Liver (tissue), 9 donors: ENCODE measurements around the gene SUGCT. TPM values are rescaled to one million over a fixed set of nuclear protein-coding genes. Genes with fewer than 3 reads are reported as not detected.

Source experiments
- DNase-seq: peaks from one replicate; pipeline ENCODE4 v3.0.0-alpha.2; 2017; ENCODE audit warnings: low spot score
- H3K27ac ChIP-seq, 2 donors: one replicate each; pipeline ENCODE4 v1.7.0; 2013; ENCODE audit warnings: inconsistent platforms in 2 of 2, low read length in 2 of 2, control low read depth in 1 of 2, low read depth in 1 of 2, mild to moderate bottlenecking in 1 of 2
- H3K27me3 ChIP-seq, 4 donors: one replicate each; pipeline versions ENCODE4 v1.6.1 to v1.7.0; 2013; ENCODE audit warnings: low read length in 3 of 4, inconsistent platforms in 1 of 4, mild to moderate bottlenecking in 1 of 4, moderate library complexity in 1 of 4; ENCODE audit not compliant: control insufficient read depth in 4 of 4, insufficient read depth in 4 of 4
- H3K36me3 ChIP-seq, 4 donors: one replicate each; pipeline versions ENCODE4 v1.6.1 to v1.7.0; 2013; ENCODE audit warnings: low read length in 3 of 4, mild to moderate bottlenecking in 3 of 4, low read depth in 1 of 4, moderate library complexity in 1 of 4; ENCODE audit not compliant: control insufficient read depth in 4 of 4, insufficient read depth in 3 of 4
- H3K4me1 ChIP-seq, 4 donors: one replicate each; pipeline versions ENCODE4 v1.6.1 to v1.7.0; 2013; ENCODE audit warnings: low read length in 3 of 4, mild to moderate bottlenecking in 3 of 4, moderate library complexity in 1 of 4; ENCODE audit not compliant: control insufficient read depth in 4 of 4, insufficient read depth in 4 of 4
- H3K4me3 ChIP-seq, 3 donors: one replicate each; pipeline versions ENCODE4 v1.6.1 to v1.7.0; 2013; ENCODE audit warnings: low read length in 3 of 3, control low read depth in 1 of 3, low read depth in 1 of 3, mild to moderate bottlenecking in 1 of 3
- H3K9ac ChIP-seq, 2 donors: one replicate each; pipeline ENCODE4 v1.7.0; 2013; ENCODE audit warnings: low read length in 2 of 2, mild to moderate bottlenecking in 2 of 2, moderate library complexity in 2 of 2, control low read depth in 1 of 2, low read depth in 1 of 2
- H3K9me3 ChIP-seq, 4 donors: one replicate each; pipeline versions ENCODE4 v1.6.1 to v1.7.0; 2013; ENCODE audit warnings: low read length in 3 of 4; ENCODE audit not compliant: control insufficient read depth in 4 of 4
- EGR1 ChIP-seq, 2 donors: IDR thresholded peaks; 2 replicates each; pipeline ENCODE4 v1.6.1; 2016 to 2018; ENCODE audit warnings: antibody characterized with exemption in 2 of 2, low read depth in 2 of 2
- FOXA2 ChIP-seq: IDR thresholded peaks from 2 replicates; pipeline ENCODE4 v1.6.1; 2016; ENCODE audit warnings: antibody characterized with exemption
- GABPA ChIP-seq, 2 donors: IDR thresholded peaks in 1 of 2; conservative IDR thresholded peaks in 1 of 2; 2 replicates each; pipeline ENCODE4 v1.6.1; 2016; ENCODE audit warnings: antibody characterized with exemption in 2 of 2, mild to moderate bottlenecking in 1 of 2, moderate library complexity in 1 of 2
- HNF4A ChIP-seq, 2 donors: conservative IDR thresholded peaks; 2 replicates each; pipeline ENCODE4 v1.6.1; 2016; ENCODE audit warnings: antibody characterized with exemption in 2 of 2, mild to moderate bottlenecking in 2 of 2
- JUND ChIP-seq, 2 donors: IDR thresholded peaks; 2 replicates each; pipeline ENCODE4 v1.6.1; 2016; ENCODE audit warnings: antibody characterized with exemption in 2 of 2
- NR2F2 ChIP-seq: IDR thresholded peaks from 2 replicates; pipeline ENCODE4 v1.6.1; 2016; ENCODE audit warnings: antibody characterized with exemption
- RAD21 ChIP-seq, 2 donors: IDR thresholded peaks; 2 replicates each; pipeline ENCODE4 v1.6.1; 2016; ENCODE audit warnings: antibody characterized with exemption in 2 of 2, mild to moderate bottlenecking in 2 of 2
- RXRA ChIP-seq, 2 donors: IDR thresholded peaks; 2 replicates each; pipeline ENCODE4 v1.6.1; 2017 to 2018; ENCODE audit warnings: antibody characterized with exemption in 2 of 2, mild to moderate bottlenecking in 1 of 2
- SP1 ChIP-seq: IDR thresholded peaks from 2 replicates; pipeline ENCODE4 v1.6.1; 2018; ENCODE audit warnings: antibody characterized with exemption, mild to moderate bottlenecking
- TAF1 ChIP-seq: conservative IDR thresholded peaks from 2 replicates; pipeline ENCODE4 v1.6.1; 2016; ENCODE audit warnings: antibody characterized with exemption, mild to moderate bottlenecking
- YY1 ChIP-seq: IDR thresholded peaks from 2 replicates; pipeline ENCODE4 v1.6.1; 2016; ENCODE audit warnings: antibody characterized with exemption, mild to moderate bottlenecking
- WGBS: extraction: QIAGEN DNeasy Blood & Tissue Kit; methylation state at CpG from one replicate; pipeline ENCODE4 v1.1.7; 2013; 5-methylcytosine and 5-hydroxymethylcytosine counted together
- polyA plus RNA-seq, 2 donors: library from polyadenylated mRNA; stranded (reverse) in 1 of 2; unstranded in 1 of 2; fragments of 200-250 nt in 1 of 2; fragments of >200 nt in 1 of 2; fragmentation: Nextera tagmentation in 1 of 2; extraction: Ambion mirVana in 1 of 2; gene quantifications; one replicate each; pipeline versions ENCODE4 v1.2.1 to v1.2.3, GENCODE V29; 2013 to 2015
- total RNA-seq, 2 donors: library from RNA; depleted of rRNA; stranded (reverse); fragments of >200 nt; gene quantifications; one replicate each; pipeline ENCODE4 v1.2.3, GENCODE V29; 2014
- TF ChIP-seq, protein P1 (sequence below): IDR thresholded peaks from 2 replicates; pipeline ENCODE4 v1.6.1; 2016; ENCODE audit warnings: antibody characterized with exemption, mild to moderate bottlenecking
- TF ChIP-seq, protein P2 (sequence below): IDR thresholded peaks from 2 replicates; pipeline ENCODE4 v1.6.1; 2016; ENCODE audit warnings: antibody characterized with exemption
- TF ChIP-seq, protein P3 (sequence below): IDR thresholded peaks from 2 replicates; pipeline ENCODE4 v1.6.1; 2016; ENCODE audit warnings: antibody characterized with exemption
- TF ChIP-seq, protein P4 (sequence below): fragments of 150-350 bp; IDR thresholded peaks from 2 replicates; pipeline ENCODE4 v1.5.1; 2017; ENCODE audit warnings: improper control_type of control experiment, low read depth, low read length; ENCODE audit not compliant: missing input control
- donor health status: healthy.
- donor health status: healthy.
- donor health status: healthy.
- donor health status: healthy.
- donor health status: healthy.

The SUGCT gene
- total and polyA plus RNA-seq, 4 donors: 6.2 to 11.9 (median 9.9) TPM

DNA sequence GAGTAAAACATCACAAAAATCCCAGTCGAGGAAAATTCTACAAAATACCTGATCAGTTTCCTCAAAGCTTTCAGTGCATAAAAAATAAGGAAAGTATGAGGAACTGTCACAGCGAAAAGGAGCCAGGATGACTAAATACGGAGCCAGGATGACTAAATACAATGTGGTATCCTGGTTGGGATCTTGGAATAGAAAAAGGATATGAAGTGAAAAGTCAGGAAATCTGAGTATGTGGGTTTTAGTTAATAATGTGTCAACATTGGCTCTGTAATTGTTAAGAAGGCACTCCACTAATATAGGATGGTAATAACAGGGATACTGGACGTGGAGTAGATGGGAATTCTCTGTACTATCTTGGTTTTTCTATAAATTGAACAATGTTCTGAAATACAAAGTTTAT, 175.5 kb downstream of the SUGCT start (continued):
- TF ChIP-seq, protein P1, sequence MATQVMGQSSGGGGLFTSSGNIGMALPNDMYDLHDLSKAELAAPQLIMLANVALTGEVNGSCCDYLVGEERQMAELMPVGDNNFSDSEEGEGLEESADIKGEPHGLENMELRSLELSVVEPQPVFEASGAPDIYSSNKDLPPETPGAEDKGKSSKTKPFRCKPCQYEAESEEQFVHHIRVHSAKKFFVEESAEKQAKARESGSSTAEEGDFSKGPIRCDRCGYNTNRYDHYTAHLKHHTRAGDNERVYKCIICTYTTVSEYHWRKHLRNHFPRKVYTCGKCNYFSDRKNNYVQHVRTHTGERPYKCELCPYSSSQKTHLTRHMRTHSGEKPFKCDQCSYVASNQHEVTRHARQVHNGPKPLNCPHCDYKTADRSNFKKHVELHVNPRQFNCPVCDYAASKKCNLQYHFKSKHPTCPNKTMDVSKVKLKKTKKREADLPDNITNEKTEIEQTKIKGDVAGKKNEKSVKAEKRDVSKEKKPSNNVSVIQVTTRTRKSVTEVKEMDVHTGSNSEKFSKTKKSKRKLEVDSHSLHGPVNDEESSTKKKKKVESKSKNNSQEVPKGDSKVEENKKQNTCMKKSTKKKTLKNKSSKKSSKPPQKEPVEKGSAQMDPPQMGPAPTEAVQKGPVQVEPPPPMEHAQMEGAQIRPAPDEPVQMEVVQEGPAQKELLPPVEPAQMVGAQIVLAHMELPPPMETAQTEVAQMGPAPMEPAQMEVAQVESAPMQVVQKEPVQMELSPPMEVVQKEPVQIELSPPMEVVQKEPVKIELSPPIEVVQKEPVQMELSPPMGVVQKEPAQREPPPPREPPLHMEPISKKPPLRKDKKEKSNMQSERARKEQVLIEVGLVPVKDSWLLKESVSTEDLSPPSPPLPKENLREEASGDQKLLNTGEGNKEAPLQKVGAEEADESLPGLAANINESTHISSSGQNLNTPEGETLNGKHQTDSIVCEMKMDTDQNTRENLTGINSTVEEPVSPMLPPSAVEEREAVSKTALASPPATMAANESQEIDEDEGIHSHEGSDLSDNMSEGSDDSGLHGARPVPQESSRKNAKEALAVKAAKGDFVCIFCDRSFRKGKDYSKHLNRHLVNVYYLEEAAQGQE: no peak
- TF ChIP-seq SP1: no peak
- TF ChIP-seq RAD21 (IDR thresholded peaks at IDR 0.05): no peak
- TF ChIP-seq EGR1 (IDR thresholded peaks at IDR 0.05; ENCODE audit: low read depth in 2 of 2): no peak
- TF ChIP-seq, protein P2, sequence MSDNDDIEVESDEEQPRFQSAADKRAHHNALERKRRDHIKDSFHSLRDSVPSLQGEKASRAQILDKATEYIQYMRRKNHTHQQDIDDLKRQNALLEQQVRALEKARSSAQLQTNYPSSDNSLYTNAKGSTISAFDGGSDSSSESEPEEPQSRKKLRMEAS: no peak
- TF ChIP-seq, protein P3, sequence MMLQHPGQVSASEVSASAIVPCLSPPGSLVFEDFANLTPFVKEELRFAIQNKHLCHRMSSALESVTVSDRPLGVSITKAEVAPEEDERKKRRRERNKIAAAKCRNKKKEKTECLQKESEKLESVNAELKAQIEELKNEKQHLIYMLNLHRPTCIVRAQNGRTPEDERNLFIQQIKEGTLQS: no peak
- no peak for TF ChIP-seq RXRA (IDR thresholded peaks at IDR 0.05)

DNA sequence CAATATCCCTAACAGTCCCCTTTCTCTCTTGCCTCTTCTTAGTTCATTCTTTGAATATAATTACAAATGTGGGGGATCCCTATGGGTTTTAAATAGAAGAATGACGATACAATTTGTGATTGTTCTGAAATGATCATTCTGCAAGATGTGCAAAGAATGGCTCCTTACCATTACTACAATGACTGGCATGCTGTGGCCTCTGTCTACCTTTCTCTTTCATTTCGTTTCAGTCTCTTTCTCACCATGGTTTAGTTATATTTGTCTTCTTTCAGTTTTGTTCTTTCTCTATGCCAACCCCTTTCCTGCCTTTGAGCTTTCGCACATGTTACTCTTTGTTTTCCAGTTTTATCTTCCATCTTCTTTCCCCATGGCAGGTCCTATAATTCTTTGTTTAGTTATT, 176.5 kb downstream of the SUGCT start:
- TF ChIP-seq HNF4A (conservative IDR thresholded peaks at IDR 0.05) (no peak), FOXA2 (no peak), TAF1 (no peak), JUND (IDR thresholded peaks at IDR 0.05) (no peak), GABPA (IDR thresholded peaks at IDR 0.05 in 1 of 2, conservative IDR thresholded peaks at IDR 0.05 in 1 of 2) (no peak), YY1 (no peak)
- no peak overlapping the region for H3K27ac ChIP-seq
- no peak for DNase-seq
- H3K9ac ChIP-seq: no peak overlapping the region
- no peaks in the 10 kb centered on the region for H3K9me3 ChIP-seq
- H3K4me1 ChIP-seq: no peaks in the 10 kb centered on the region
- WGBS: 88% methylated on average over 3 of the region's 3 CpGs
- no peaks in the 10 kb centered on the region for H3K27me3 ChIP-seq
- no peaks in the 10 kb centered on the region for H3K36me3 ChIP-seq
- no peak overlapping the region for H3K4me3 ChIP-seq

DNA sequence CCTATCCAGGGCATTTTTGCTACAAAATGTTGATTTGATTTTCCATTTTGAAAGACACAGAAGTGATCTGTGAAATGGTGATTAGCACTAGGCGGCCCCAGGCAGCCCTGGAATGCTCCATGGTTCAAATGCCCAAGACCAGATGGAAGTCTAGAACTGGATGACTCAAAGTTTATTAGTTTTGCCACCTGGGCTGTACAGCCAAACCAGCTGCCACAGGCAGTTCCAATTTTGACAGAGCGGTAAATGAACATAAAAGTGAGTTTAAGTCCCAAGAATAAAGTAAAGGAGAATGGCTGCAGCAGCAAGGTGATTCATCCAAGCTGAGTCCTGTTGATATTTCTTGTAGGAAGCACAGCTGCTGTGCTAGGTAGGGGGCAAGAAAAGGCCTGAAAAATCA, 180.5 kb downstream of the SUGCT start:
- TF ChIP-seq, protein P4, sequence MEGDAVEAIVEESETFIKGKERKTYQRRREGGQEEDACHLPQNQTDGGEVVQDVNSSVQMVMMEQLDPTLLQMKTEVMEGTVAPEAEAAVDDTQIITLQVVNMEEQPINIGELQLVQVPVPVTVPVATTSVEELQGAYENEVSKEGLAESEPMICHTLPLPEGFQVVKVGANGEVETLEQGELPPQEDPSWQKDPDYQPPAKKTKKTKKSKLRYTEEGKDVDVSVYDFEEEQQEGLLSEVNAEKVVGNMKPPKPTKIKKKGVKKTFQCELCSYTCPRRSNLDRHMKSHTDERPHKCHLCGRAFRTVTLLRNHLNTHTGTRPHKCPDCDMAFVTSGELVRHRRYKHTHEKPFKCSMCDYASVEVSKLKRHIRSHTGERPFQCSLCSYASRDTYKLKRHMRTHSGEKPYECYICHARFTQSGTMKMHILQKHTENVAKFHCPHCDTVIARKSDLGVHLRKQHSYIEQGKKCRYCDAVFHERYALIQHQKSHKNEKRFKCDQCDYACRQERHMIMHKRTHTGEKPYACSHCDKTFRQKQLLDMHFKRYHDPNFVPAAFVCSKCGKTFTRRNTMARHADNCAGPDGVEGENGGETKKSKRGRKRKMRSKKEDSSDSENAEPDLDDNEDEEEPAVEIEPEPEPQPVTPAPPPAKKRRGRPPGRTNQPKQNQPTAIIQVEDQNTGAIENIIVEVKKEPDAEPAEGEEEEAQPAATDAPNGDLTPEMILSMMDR: no peak
- TF ChIP-seq RAD21 (IDR thresholded peaks at IDR 0.05): no peak
- no peak for TF ChIP-seq FOXA2
- no peak for TF ChIP-seq TAF1
- TF ChIP-seq NR2F2: no peak
- TF ChIP-seq GABPA (IDR thresholded peaks at IDR 0.05 in 1 of 2, conservative IDR thresholded peaks at IDR 0.05 in 1 of 2): no peak
- TF ChIP-seq SP1: no peak
- no peak for TF ChIP-seq RXRA (IDR thresholded peaks at IDR 0.05)
- DNase-seq: no peak
- WGBS: 91% methylated on average over 2 of the region's 2 CpGs

More for the DNA sequence above, 180.5 kb downstream of the SUGCT start:
- Histone ChIP-seq H3K4me3 (no peak overlapping the region), H3K9me3 (no peaks in the 10 kb centered on the region), H3K4me1 (no peaks in the 10 kb centered on the region), H3K9ac (no peak overlapping the region), H3K27ac (no peak overlapping the region), H3K27me3 (no peaks in the 10 kb centered on the region), H3K36me3 (no peaks in the 10 kb centered on the region)
